Endothelial cell of umbilical vein (primary cell): ENCODE results near the gene INPP5J.

Source experiments
- CTCF ChIP-seq, 2 donors: IDR thresholded peaks; 1 replicate in 1 of 2; 2 replicates in 1 of 2; pipeline ENCODE4 v1.5.1; 2011; ENCODE audit warnings: low read length in 2 of 2, mild to moderate bottlenecking in 2 of 2, moderate library complexity in 2 of 2, control low read depth in 1 of 2, inconsistent platforms in 1 of 2, low read depth in 1 of 2; ENCODE audit not compliant: insufficient read depth in 1 of 2; ENCODE audit errors: extremely low read depth in 1 of 2
- EZH2 ChIP-seq: IDR thresholded peaks from 2 replicates; pipeline ENCODE4 v1.6.1; 2012; ENCODE audit warnings: borderline replicate concordance, low read depth, mild to moderate bottlenecking, moderate library complexity, low read length, inconsistent platforms; ENCODE audit not compliant: severe bottlenecking
- FOS ChIP-seq: IDR thresholded peaks from 2 replicates; pipeline ENCODE4 v1.6.1; 2011; ENCODE audit warnings: mild to moderate bottlenecking, low read length, moderate library complexity, borderline replicate concordance; ENCODE audit not compliant: insufficient read depth
- GATA2 ChIP-seq: IDR thresholded peaks from 2 replicates; pipeline ENCODE4 v1.7.0; 2011; ENCODE audit warnings: low read depth, mild to moderate bottlenecking, moderate library complexity, mixed read lengths, low read length; ENCODE audit not compliant: insufficient read length, insufficient read depth
- MAX ChIP-seq: IDR thresholded peaks from 2 replicates; pipeline ENCODE4 v1.6.1; 2011; ENCODE audit not compliant: insufficient read depth, insufficient read length
- MYC ChIP-seq: IDR thresholded peaks from one replicate; pipeline ENCODE4 v1.6.1; 2011; ENCODE audit warnings: mild to moderate bottlenecking, low read depth, low read length
- POLR2A ChIP-seq: IDR thresholded peaks from 2 replicates; pipeline ENCODE4 v1.6.1; 2012; ENCODE audit warnings: low read depth, mild to moderate bottlenecking, control low read depth, low read length
- POLR2AphosphoS5 ChIP-seq: IDR thresholded peaks from 2 replicates; pipeline ENCODE4 v1.6.1; 2012; ENCODE audit warnings: low read depth, mild to moderate bottlenecking, control low read depth, low read length, moderate library complexity; ENCODE audit not compliant: insufficient read depth

- TF ChIP-seq CTCF (IDR thresholded peaks at IDR 0.05; ENCODE audit: extremely low read depth in 1 of 2, insufficient read depth in 1 of 2, low read depth in 1 of 2, low read length in 2 of 2) (no peak), POLR2A (no peak), MAX (no peak), MYC (no peak), FOS (no peak), EZH2 (no peak), POLR2AphosphoS5 (no peak), GATA2 (no peak)
These were observed 35.9 kb upstream of the INPP5J start for GRCh38 chr22:31086703-31087330.
